H1 (cell line): ENCODE results near the gene SLC41A1. TPM values are rescaled to one million over a fixed set of nuclear protein-coding genes. Genes with fewer than 3 reads are reported as not detected.

Source experiments
- CTCF ChIA-PET: fragments of 300-600 bp; sonication (Branson Sonifier 250); formaldehyde crosslinking; loops from one replicate; lab custom pipeline; 2021; ENCODE audit not compliant: partially characterized antibody; lab: Charles Lee
- POLR2A ChIA-PET: fragments of 300-600 bp; sonication (Branson Sonifier 250); formaldehyde crosslinking; loops from one replicate; lab custom pipeline; 2021; ENCODE audit warnings: inconsistent platforms; ENCODE audit not compliant: partially characterized antibody; lab: Charles Lee
- DNase-seq, 2 experiments: peaks; one replicate each; pipeline versions ENCODE4 v3.0.0 to v3.0.0-alpha.2; 2010 to 2022; ENCODE audit warnings: low spot score in 2 of 2, low read depth in 1 of 2, mixed read lengths in 1 of 2
- FAIRE-seq: peaks from 2 replicates; lab custom pipeline; 2011; peaks lifted over from hg19 to GRCh38; lab: Jason Lieb, UNC
- H2AFZ ChIP-seq: 2 replicates; pipeline ENCODE4 v1.8.1; 2012; ENCODE audit warnings: low read length, inconsistent platforms
- H2AK5ac ChIP-seq: 2 replicates; pipeline ENCODE4 v1.6.1; 2013; ENCODE audit warnings: low read depth, low read length
- H2BK120ac ChIP-seq: replicated peaks from 2 replicates; pipeline ENCODE3; 2013; ENCODE audit warnings: low read depth, low read length, inconsistent platforms
- H2BK12ac ChIP-seq: 2 replicates; pipeline ENCODE4 v1.6.1; 2013; ENCODE audit warnings: low read depth, low read length
- H2BK15ac ChIP-seq: 2 replicates; pipeline ENCODE4 v1.6.1; 2013; ENCODE audit warnings: low read length
- H2BK20ac ChIP-seq: 2 replicates; pipeline ENCODE4 v1.6.1; 2013; ENCODE audit warnings: low read length
- H2BK5ac ChIP-seq: 2 replicates; pipeline ENCODE4 v1.6.1; 2013; ENCODE audit warnings: low read depth, low read length
- H3K14ac ChIP-seq: 2 replicates; pipeline ENCODE4 v1.6.1; 2013; ENCODE audit warnings: inconsistent platforms; ENCODE audit not compliant: insufficient read length
- H3K18ac ChIP-seq: 2 replicates; pipeline ENCODE4 v1.6.1; 2013; ENCODE audit warnings: low read length; ENCODE audit errors: extremely low read depth
- H3K23ac ChIP-seq: 2 replicates; pipeline ENCODE4 v1.6.1; 2013; ENCODE audit warnings: inconsistent platforms; ENCODE audit not compliant: insufficient read length
- H3K23me2 ChIP-seq: 2 replicates; pipeline ENCODE4 v1.6.1; 2013; ENCODE audit warnings: low read depth, low read length
- H3K27ac ChIP-seq: 2 replicates; pipeline ENCODE4 v1.6.1; 2011; ENCODE audit warnings: low read depth, low read length, inconsistent platforms
- H3K27me3 ChIP-seq, 4 experiments: replicated peaks in 1 of 4; 1 replicate in 1 of 4; 2 replicates in 3 of 4; pipeline versions ENCODE4 v1.6.1 to v1.8.1; 2011 to 2013; ENCODE audit warnings: low read length in 3 of 4, mild to moderate bottlenecking in 3 of 4, inconsistent platforms in 2 of 4, mixed read lengths in 2 of 4, moderate library complexity in 1 of 4; ENCODE audit not compliant: control insufficient read depth in 3 of 4, insufficient read depth in 3 of 4; ENCODE audit errors: extremely low read depth in 1 of 4
- H3K36me3 ChIP-seq, 4 experiments: 2 replicates each; pipeline versions ENCODE4 v1.6.1 to v1.8.1; 2011 to 2013; ENCODE audit warnings: mild to moderate bottlenecking in 4 of 4, low read length in 3 of 4, moderate library complexity in 2 of 4, control low read depth in 1 of 4, inconsistent platforms in 1 of 4; ENCODE audit not compliant: insufficient read depth in 4 of 4, control insufficient read depth in 2 of 4
- H3K4ac ChIP-seq: replicated peaks from 2 replicates; pipeline ENCODE3; 2013; ENCODE audit warnings: low read length, low read depth, mixed read lengths, inconsistent platforms; ENCODE audit not compliant: insufficient read length
- H3K4me1 ChIP-seq, 4 experiments: replicated peaks in 1 of 4; 1 replicate in 1 of 4; 2 replicates in 3 of 4; pipeline versions ENCODE4 v1.6.1 to v1.8.1; 2011 to 2013; ENCODE audit warnings: low read length in 3 of 4, inconsistent platforms in 2 of 4, mixed read lengths in 1 of 4; ENCODE audit not compliant: insufficient read depth in 4 of 4, control insufficient read depth in 3 of 4
- H3K4me2 ChIP-seq, 2 experiments: 2 replicates each; pipeline versions ENCODE4 v1.6.1 to v1.8.1; 2011 to 2013; ENCODE audit warnings: low read depth in 2 of 2, low read length in 2 of 2, control low read depth in 1 of 2, inconsistent platforms in 1 of 2, mild to moderate bottlenecking in 1 of 2; ENCODE audit not compliant: insufficient read depth in 1 of 2
- H3K4me3 ChIP-seq, 4 experiments: fragments of 200-600, 300-600 bp in 1 of 4; sonication (generic), shearing (Covaris generic), sonication (Bioruptor Twin) in 1 of 4; 2 replicates each; pipeline versions ENCODE4 v1.5.1 to v1.8.1; 2011 to 2016; ENCODE audit warnings: low read length in 4 of 4, low read depth in 3 of 4, control low read depth in 2 of 4, inconsistent platforms in 2 of 4, mild to moderate bottlenecking in 2 of 4, mixed read lengths in 1 of 4, moderate library complexity in 1 of 4; ENCODE audit not compliant: insufficient read depth in 2 of 4; ENCODE audit errors: extremely low read depth in 1 of 4
- H3K56ac ChIP-seq: replicated peaks from 2 replicates; pipeline ENCODE3; 2013; ENCODE audit warnings: low read depth, mild to moderate bottlenecking, mixed read lengths, low read length, inconsistent platforms; ENCODE audit not compliant: insufficient read length
- H3K79me1 ChIP-seq: 2 replicates; pipeline ENCODE4 v1.6.1; 2013; ENCODE audit warnings: low read depth, low read length, control low read depth
- H3K79me2 ChIP-seq, 2 experiments: 2 replicates each; pipeline versions ENCODE4 v1.6.1 to v1.8.1; 2012 to 2013; ENCODE audit warnings: low read length in 2 of 2, mild to moderate bottlenecking in 2 of 2, inconsistent platforms in 1 of 2; ENCODE audit not compliant: insufficient read depth in 2 of 2, control insufficient read depth in 1 of 2
- H3K9ac ChIP-seq, 4 experiments: replicated peaks in 1 of 4; 1 replicate in 1 of 4; 2 replicates in 3 of 4; pipeline versions ENCODE4 v1.6.1 to v1.8.1; 2011 to 2013; ENCODE audit warnings: low read depth in 3 of 4, low read length in 3 of 4, control low read depth in 2 of 4, mild to moderate bottlenecking in 2 of 4, moderate library complexity in 2 of 4, inconsistent platforms in 1 of 4; ENCODE audit errors: extremely low read depth in 1 of 4
- H3K9me3 ChIP-seq, 2 experiments: 2 replicates each; pipeline versions ENCODE4 v1.6.1 to v1.8.1; 2012 to 2013; ENCODE audit warnings: mild to moderate bottlenecking in 2 of 2, moderate library complexity in 2 of 2, control low read depth in 1 of 2, inconsistent platforms in 1 of 2, low read depth in 1 of 2, low read length in 1 of 2, mixed read lengths in 1 of 2; ENCODE audit not compliant: insufficient read depth in 2 of 2
- H4K20me1 ChIP-seq, 2 experiments: replicated peaks in 1 of 2; 2 replicates each; pipeline versions ENCODE3 to v1.8.1; 2011 to 2013; ENCODE audit warnings: inconsistent platforms in 2 of 2, low read length in 2 of 2, mild to moderate bottlenecking in 1 of 2; ENCODE audit not compliant: insufficient read depth in 2 of 2, control insufficient read depth in 1 of 2
- H4K5ac ChIP-seq: 2 replicates; pipeline ENCODE4 v1.6.1; 2013; ENCODE audit warnings: low read length, low read depth, mixed read lengths, inconsistent platforms; ENCODE audit not compliant: insufficient read length
- H4K8ac ChIP-seq: 2 replicates; pipeline ENCODE4 v1.8.0; 2013; ENCODE audit warnings: mild to moderate bottlenecking, moderate library complexity, low read length, inconsistent platforms; ENCODE audit not compliant: insufficient read depth; ENCODE audit errors: extremely low read depth
- H4K91ac ChIP-seq: replicated peaks from 2 replicates; pipeline ENCODE3; 2013; ENCODE audit warnings: low read length, mixed read lengths, inconsistent platforms; ENCODE audit not compliant: insufficient read length
- ATF2 ChIP-seq: IDR thresholded peaks from 2 replicates; pipeline ENCODE4 v1.6.1; 2012; ENCODE audit warnings: low read length, inconsistent platforms
- ATF3 ChIP-seq: IDR thresholded peaks from 2 replicates; pipeline ENCODE4 v1.6.1; 2011; ENCODE audit warnings: low read depth, mild to moderate bottlenecking, low read length; ENCODE audit not compliant: insufficient read depth
- BACH1 ChIP-seq: IDR thresholded peaks from 2 replicates; pipeline ENCODE4 v1.6.1; 2012; ENCODE audit warnings: low read length, improper control_type of control experiment
- CBX5 ChIP-seq: fragments of 300-800, 300-1000 bp; sonication (generic); IDR thresholded peaks from 2 replicates; pipeline ENCODE4 v1.7.1; 2016; ENCODE audit warnings: antibody characterized with exemption, low read length, low read depth
- RNF2 ChIP-seq: fragments of 200-900, 300-1000 bp; sonication (generic); IDR thresholded peaks from 2 replicates; pipeline ENCODE4 v1.7.1; 2016; ENCODE audit warnings: borderline replicate concordance, low read depth, mild to moderate bottlenecking, antibody characterized with exemption, low read length; ENCODE audit not compliant: poor library complexity, severe bottlenecking; ENCODE audit errors: missing control alignments
- RXRA ChIP-seq: IDR thresholded peaks from 2 replicates; pipeline ENCODE4 v1.6.1; 2011; ENCODE audit warnings: low read depth, mild to moderate bottlenecking, low read length, moderate library complexity; ENCODE audit not compliant: insufficient read depth
- SIRT6 ChIP-seq: IDR thresholded peaks from one replicate; pipeline ENCODE4 v1.7.1; 2012; ENCODE audit warnings: low read length, inconsistent platforms
- SP4 ChIP-seq: IDR thresholded peaks from 2 replicates; pipeline ENCODE4 v1.6.1; 2012; ENCODE audit warnings: low read length, inconsistent platforms
- SUZ12 ChIP-seq: fragments of 200-600 bp; sonication (generic); IDR thresholded peaks from 2 replicates; pipeline ENCODE4 v1.6.1; 2012; ENCODE audit warnings: mild to moderate bottlenecking, inconsistent platforms, low read length, moderate library complexity, mixed read lengths
- ZNF274 ChIP-seq: IDR thresholded peaks from 2 replicates; pipeline ENCODE4 v1.7.0; 2012; ENCODE audit warnings: low read length, borderline replicate concordance; ENCODE audit errors: extremely low read depth
- WGBS, 2 experiments: shearing (Covaris generic) in 1 of 2; methylation state at CpG; one replicate each; pipeline versions ENCODE4 v1.1.6 to v1.1.7; 2013 to 2015; ENCODE audit warnings: low lambda C conversion rate in 2 of 2, mixed read lengths in 2 of 2, inconsistent platforms in 1 of 2, low coverage in 1 of 2, missing lambda C conversion rate in 1 of 2; ENCODE audit not compliant: insufficient replicate concordance in 2 of 2, insufficient coverage in 1 of 2, insufficient read length in 1 of 2; ENCODE audit errors: extremely low coverage in 1 of 2, missing lambda C conversion rate in 1 of 2; 5-methylcytosine and 5-hydroxymethylcytosine counted together
- polyA plus RNA-seq, 7 experiments: library from polyadenylated mRNA; depleted of rRNA in 3 of 7; stranded (reverse) in 5 of 7; unstranded in 2 of 7; fragments of >200 nt in 5 of 7; fragments of 200-250 nt in 2 of 7; gene quantifications; 1 replicate in 5 of 7; 2 replicates in 1 of 7; 4 replicates in 1 of 7; pipeline versions ENCODE4 v1.2.1 to v1.2.3, GENCODE V29; 2011 to 2013; ENCODE audit warnings: missing spikeins in 2 of 7, mixed read lengths in 2 of 7
- total RNA-seq: library from RNA; stranded (reverse); fragmentation: NEBNext Ultra II Directional; extraction: Animal tissue kit (Norgen Biotek cat#: 25700); gene quantifications from 2 replicates; pipeline ENCODE4 v1.2.1, GENCODE V29; 2021

The SLC41A1 gene
- total and polyA plus RNA-seq, 2 of the 8 experiments (the other 6 are each of a cell fraction or from before 2014, with no cell fraction given), result 41.2 to 42.3 TPM

- Histone ChIP-seq H2BK20ac (no peak overlapping the region), H2BK5ac (no peak overlapping the region), H3K27ac (no peak overlapping the region), H3K14ac (no peak overlapping the region), H3K9me3 (no peaks in the 10 kb centered on the region), H3K4me2 (no peak overlapping the region), H3K56ac (no peak overlapping the region), H2BK12ac (no peak overlapping the region), H3K36me3 (no peaks in the 10 kb centered on the region), H3K23me2 (peaks cover 3% of the 10 kb centered on the region), H4K20me1 (no peaks in the 10 kb centered on the region), H3K23ac (no peak overlapping the region), H4K91ac (no peak overlapping the region), H3K9ac (no peak overlapping the region), H3K79me1 (no peaks in the 10 kb centered on the region), H3K79me2 (no peaks in the 10 kb centered on the region), H2AFZ (no peak overlapping the region), H2BK120ac (no peak overlapping the region), H3K18ac (no peak overlapping the region), H3K4me1 (peaks cover 0 to 7% (median 5%) of the 10 kb centered on the region in 4 experiments; a peak in 4 of 7 replicates), H3K4me3 (no peak overlapping the region), H2BK15ac (no peak overlapping the region), H2AK5ac (no peak overlapping the region), H4K5ac (no peak overlapping the region), H3K4ac (no peak overlapping the region), H3K27me3 (peaks cover 2 to 8% (median 7%) of the 10 kb centered on the region in 4 experiments; a peak in 5 of 7 replicates), H4K8ac (no peak overlapping the region)
- WGBS, 2 experiments, result 89% methylated on average over 8 of the region's 8 CpGs; no CpG with 5 or more reads in 1 of the 2 experiments
- CTCF ChIA-PET, result interaction anchor here (1.0 to 1.3 kb wide), 2 partner anchors 59 to 107 kb away, joined by 3 to 4 read pairs; no protein-coding TSS in a partner anchor
- FAIRE-seq (no peak), DNase-seq (no peak)
- POLR2A ChIA-PET, result no interaction called here
- TF ChIP-seq SP4 (no peak), SUZ12 (no peak), ATF2 (no peak), SIRT6 (no peak), ATF3 (no peak), RXRA (no peak), RNF2 (no peak), ZNF274 (no peak), CBX5 (no peak), BACH1 (no peak)
Measured at GRCh38 chr1:205769641-205770365, 43.2 kb downstream of the SLC41A1 start.
